HepG2 (cell line): ENCODE measurements around the gene TRIM5. TPM values are rescaled to one million over a fixed set of nuclear protein-coding genes. Genes with fewer than 3 reads are reported as not detected.

Experiments used
- ATAC-seq: fragments of 200-7000 bp; cut with Tn5 transposase; 3 replicates; pipeline ENCODE4 v1.9.1; 2020; ENCODE audit warnings: mild to moderate bottlenecking, moderate library complexity
- BruUV-seq: library from RNA; stranded (reverse); fragments of 400-500 nt; replicated peaks from 2 replicates; lab custom pipeline; 2021; lab: Mats Ljungman, UMichigan
- CTCF ChIA-PET: fragments of 300-600 bp; formaldehyde crosslinking; extraction: SDS; loops from one replicate; lab custom pipeline; 2021; ENCODE audit warnings: low total read pairs, inconsistent platforms, low intra/inter-chr PET ratio; lab: Yijun Ruan, JAX
- POLR2A ChIA-PET: fragments of 350-600 bp; sonication (Branson Sonifier 250); formaldehyde crosslinking; loops from one replicate; lab custom pipeline; 2020; ENCODE audit warnings: antibody characterized with exemption, inconsistent platforms; lab: Yijun Ruan, JAX
- DNase-seq: peaks from one replicate; pipeline ENCODE4 v3.0.0-alpha.2; 2015; ENCODE audit warnings: low spot score
- FAIRE-seq: peaks from 3 replicates; lab custom pipeline; 2011; peaks lifted over from hg19 to GRCh38; lab: Jason Lieb, UNC
- H2AFZ ChIP-seq: one replicate; pipeline ENCODE4 v1.6.1; 2011; ENCODE audit warnings: low read length, inconsistent platforms
- H3K27ac ChIP-seq: fragments of 300-600 bp; 3 replicates; pipeline ENCODE4 v1.8.0; 2011; ENCODE audit warnings: mixed run types, mild to moderate bottlenecking, mixed read lengths, low read length, inconsistent platforms; ENCODE audit not compliant: insufficient read depth; ENCODE audit errors: extremely low read length
- H3K27me3 ChIP-seq, 2 experiments: fragments of 200-600 bp in 1 of 2; 2 replicates in 1 of 2; 3 replicates in 1 of 2; pipeline versions ENCODE4 v1.6.0 to v1.8.0; 2011; ENCODE audit warnings: low read length in 2 of 2, mild to moderate bottlenecking in 2 of 2, moderate library complexity in 2 of 2, inconsistent platforms in 1 of 2; ENCODE audit not compliant: insufficient read depth in 2 of 2, control insufficient read depth in 1 of 2
- H3K36me3 ChIP-seq, 2 experiments: fragments of 200-600 bp in 1 of 2; replicated peaks in 1 of 2; 2 replicates in 1 of 2; 3 replicates in 1 of 2; pipeline versions ENCODE4 v1.5.1 to v1.8.0; 2011; ENCODE audit warnings: low read length in 2 of 2, inconsistent platforms in 1 of 2; ENCODE audit not compliant: insufficient read depth in 2 of 2, control insufficient read depth in 1 of 2
- H3K4me1 ChIP-seq: 2 replicates; pipeline ENCODE4 v1.5.1; 2012; ENCODE audit warnings: low read length, inconsistent platforms; ENCODE audit not compliant: insufficient read depth
- H3K4me2 ChIP-seq: 2 replicates; pipeline ENCODE4 v1.6.0; 2011; ENCODE audit warnings: low read depth, low read length, inconsistent platforms
- H3K4me3 ChIP-seq, 3 experiments: fragments of 200-600 bp in 1 of 3; sonication (generic), shearing (Covaris generic) in 1 of 3; replicated peaks in 1 of 3; 2 replicates each; pipeline ENCODE4 v1.5.1; 2011 to 2016; ENCODE audit warnings: low read length in 3 of 3, inconsistent platforms in 2 of 3, low read depth in 2 of 3, mild to moderate bottlenecking in 2 of 3, control low read depth in 1 of 3, mixed read lengths in 1 of 3; ENCODE audit not compliant: insufficient read depth in 1 of 3
- H3K79me2 ChIP-seq: one replicate; pipeline ENCODE4 v1.6.1; 2011; ENCODE audit warnings: low read length, inconsistent platforms; ENCODE audit not compliant: insufficient read depth
- H3K9ac ChIP-seq: 2 replicates; pipeline ENCODE4 v1.6.0; 2011; ENCODE audit warnings: mild to moderate bottlenecking, low read depth, low read length, inconsistent platforms; ENCODE audit not compliant: insufficient read depth
- H3K9me3 ChIP-seq: 2 replicates; pipeline ENCODE4 v1.5.1; 2012; ENCODE audit warnings: mild to moderate bottlenecking, low read length
- H4K20me1 ChIP-seq: 2 replicates; pipeline ENCODE4 v1.6.0; 2011; ENCODE audit warnings: inconsistent platforms, mild to moderate bottlenecking, low read length, moderate library complexity; ENCODE audit not compliant: insufficient read depth
- CBFB ChIP-seq: sonication (generic); formaldehyde crosslinking; IDR thresholded peaks from 2 replicates; pipeline ENCODE4 v1.4.0; 2020; ENCODE audit warnings: missing genetic modification reagents
- HNRNPH1 ChIP-seq: fragments of 200-400 bp; formaldehyde crosslinking; optimal IDR thresholded peaks from 2 replicates; pipeline ENCODE3; 2017; ENCODE audit warnings: mild to moderate bottlenecking, low read depth, low read length
- IKZF5 ChIP-seq: IDR thresholded peaks from 2 replicates; pipeline ENCODE4 v1.6.1; 2018; ENCODE audit warnings: missing genetic modification reagents, mild to moderate bottlenecking, missing compliant biosample characterization
- KLF12 ChIP-seq: sonication (generic); formaldehyde crosslinking; IDR thresholded peaks from 2 replicates; pipeline ENCODE4 v1.4.0; 2020; ENCODE audit warnings: missing genetic modification reagents, borderline replicate concordance
- MIER2 ChIP-seq: IDR thresholded peaks from 2 replicates; pipeline ENCODE4 v1.6.1; 2016; ENCODE audit warnings: missing biosample characterization, missing genetic modification reagents
- RARG ChIP-seq: sonication (generic); formaldehyde crosslinking; IDR thresholded peaks from 2 replicates; pipeline ENCODE4 v1.4.0; 2020; ENCODE audit warnings: low read depth, mild to moderate bottlenecking, missing genetic modification reagents
- ZKSCAN8 ChIP-seq: IDR thresholded peaks from 2 replicates; pipeline ENCODE4 v1.6.1; 2016; ENCODE audit warnings: borderline replicate concordance, missing genetic modification reagents, missing compliant biosample characterization
- ZNF503 ChIP-seq: sonication (generic); formaldehyde crosslinking; IDR thresholded peaks from 2 replicates; pipeline ENCODE4 v1.4.0; 2020; ENCODE audit warnings: missing genetic modification reagents
- ZNF766 ChIP-seq: sonication (generic); formaldehyde crosslinking; IDR thresholded peaks from 2 replicates; pipeline ENCODE4 v1.5.0; 2020; ENCODE audit warnings: missing genetic modification reagents, borderline replicate concordance
- ZSCAN25 ChIP-seq: sonication (generic); formaldehyde crosslinking; IDR thresholded peaks from 2 replicates; pipeline ENCODE4 v1.8.0; 2022; ENCODE audit warnings: mild to moderate bottlenecking, missing genetic modification reagents
- WGBS: methylation state at CpG from one replicate; pipeline ENCODE4 v1.1.6; 2017; ENCODE audit warnings: low lambda C conversion rate; 5-methylcytosine and 5-hydroxymethylcytosine counted together
- in situ Hi-C: cut with HindIII; loops from 2 replicates; pipeline ENCODE4 v1.10.0; 2017; ENCODE audit warnings: low pct_unique_long_range_greater_than_20kb; ENCODE audit not compliant: extremely low pct_ligation_motif_present
- intact Hi-C: fragments of 100-400 bp; cut with micrococcal nuclease; formaldehyde crosslinking; loops from one replicate; pipeline ENCODE4 v1.10.0; 2022; ENCODE audit not compliant: unreplicated experiment
- polyA plus RNA-seq, 8 experiments: library from polyadenylated mRNA; depleted of rRNA in 3 of 8; stranded (reverse) in 7 of 8; unstranded in 1 of 8; fragments of >200 nt; fragmentation: Illumina TruSeq in 4 of 8; extraction: Trizol in 4 of 8; gene quantifications; 2 replicates each; pipeline versions ENCODE4 v1.2.1 to v1.2.3, GENCODE V29; 2011 to 2016; ENCODE audit warnings: low read depth in 4 of 8, missing spikeins in 1 of 8, mixed read lengths in 1 of 8; ENCODE audit not compliant: insufficient read depth in 1 of 8
- total RNA-seq, 5 experiments: library from RNA; depleted of rRNA; stranded (reverse); fragments of >200 nt; fragmentation: Illumina TruSeq; extraction: Trizol; gene quantifications; 2 replicates each; pipeline ENCODE4 v1.2.3, GENCODE V29; 2016; ENCODE audit warnings: low read depth in 1 of 5

TRIM5 gene
- total and polyA plus RNA-seq, 2 of the 13 experiments (the other 11 are each of a cell fraction or from before 2014, with no cell fraction given): 7.8 to 13.1 TPM

GRCh38 chr11:5626196-5626595 is 58.7 kb downstream of the TRIM5 start:
- Histone ChIP-seq H3K27me3 (0 out of 5 replicates have a peak, but pooled peaks cover 0 to 5% of the 10 kb centered on the region in 2 experiments), H3K79me2 (no peaks in the 10 kb centered on the region), H3K4me2 (no peak overlapping the region), H2AFZ (no peak overlapping the region), H3K9me3 (no peaks in the 10 kb centered on the region), H3K4me1 (peaks cover 8% of the 10 kb centered on the region), H4K20me1 (no peaks in the 10 kb centered on the region), H3K36me3 (no peaks in the 10 kb centered on the region), H3K4me3 (no peak overlapping the region), H3K27ac (no peak overlapping the region), H3K9ac (no peak overlapping the region)
- ATAC-seq (no peak), FAIRE-seq (no peak), DNase-seq (no peak)
- CTCF ChIA-PET: no interaction called here
- 28% methylated on average over 5 of the region's 5 CpGs for WGBS
- BruUV-seq: no TSS peak
- no peak for TF ChIP-seq RARG (CRISPR knock-in tag)
- no peak for TF ChIP-seq KLF12
- TF ChIP-seq CBFB: no peak
- TF ChIP-seq ZNF766: no peak
- no peak for TF ChIP-seq IKZF5 (CRISPR knock-in tag)
- no peak for TF ChIP-seq MIER2
- no peak for TF ChIP-seq HNRNPH1
- TF ChIP-seq ZSCAN25 (CRISPR knock-in tag): no peak
- no peak for TF ChIP-seq ZNF503
- no peak for TF ChIP-seq ZKSCAN8 (CRISPR knock-in tag)
- POLR2A ChIA-PET: no interaction called here
- intact Hi-C loops (no loop called here), in situ Hi-C loops (no loop called here)
